HepG2 (cell line): ENCODE data around the gene CCDC126. TPM values are rescaled to one million over a fixed set of nuclear protein-coding genes. Genes with fewer than 3 reads are reported as not detected.

Source experiments
- AGO1 ChIP-seq: fragments of 200-400 bp; formaldehyde crosslinking; IDR thresholded peaks from 2 replicates; pipeline ENCODE4 v1.6.1; 2017; ENCODE audit warnings: mild to moderate bottlenecking, low read depth, low read length, moderate library complexity; ENCODE audit not compliant: poor library complexity, severe bottlenecking
- ATAD3A ChIP-seq: sonication (generic); formaldehyde crosslinking; IDR thresholded peaks from 2 replicates; pipeline ENCODE4 v1.4.0; 2020; ENCODE audit warnings: missing genetic modification reagents
- ATF7 ChIP-seq, 2 experiments: fragments of 450-650 bp in 1 of 2; sonication (generic) in 1 of 2; formaldehyde crosslinking in 1 of 2; IDR thresholded peaks; 2 replicates each; pipeline versions ENCODE4 v1.4.0 to v1.6.1; 2016 to 2020; ENCODE audit warnings: antibody characterized with exemption in 1 of 2, mild to moderate bottlenecking in 1 of 2, missing genetic modification reagents in 1 of 2
- BRD4 ChIP-seq: sonication (generic); formaldehyde crosslinking; IDR thresholded peaks from 2 replicates; pipeline ENCODE4 v1.4.0; 2020; ENCODE audit warnings: missing genetic modification reagents
- ETV5 ChIP-seq: IDR thresholded peaks from 2 replicates; pipeline ENCODE4 v1.6.1; 2018; ENCODE audit warnings: missing biosample characterization, missing genetic modification reagents, inconsistent platforms, borderline replicate concordance
- ETV6 ChIP-seq: sonication (generic); formaldehyde crosslinking; conservative IDR thresholded peaks from 2 replicates; pipeline ENCODE4 v1.4.0; 2020; ENCODE audit warnings: missing genetic modification reagents
- FOXA3 ChIP-seq: IDR thresholded peaks from 2 replicates; pipeline ENCODE4 v1.6.1; 2016; ENCODE audit warnings: missing genetic modification reagents, missing compliant biosample characterization
- GABPA ChIP-seq, 2 experiments: IDR thresholded peaks; 2 replicates each; pipeline ENCODE4 v1.6.1; 2011 to 2016; ENCODE audit warnings: low read depth in 2 of 2, low read length in 1 of 2, missing biosample characterization in 1 of 2, missing genetic modification characterization in 1 of 2
- KLF11 ChIP-seq: IDR thresholded peaks from 2 replicates; pipeline ENCODE4 v1.6.1; 2016; ENCODE audit warnings: missing compliant biosample characterization
- NFIB ChIP-seq: sonication (generic); formaldehyde crosslinking; IDR thresholded peaks from 2 replicates; pipeline ENCODE4 v1.9.0; 2021; ENCODE audit warnings: missing genetic modification reagents, mild to moderate bottlenecking, borderline replicate concordance
- ONECUT2 ChIP-seq: sonication (generic); formaldehyde crosslinking; IDR thresholded peaks from 2 replicates; pipeline ENCODE4 v1.4.0; 2020; ENCODE audit warnings: missing genetic modification reagents
- RFXANK ChIP-seq: IDR thresholded peaks from 2 replicates; pipeline ENCODE4 v1.6.1; 2016
- RXRB ChIP-seq: IDR thresholded peaks from 2 replicates; pipeline ENCODE4 v1.6.1; 2016; ENCODE audit warnings: borderline replicate concordance, missing genetic modification reagents, missing compliant biosample characterization
- SP1 ChIP-seq, 2 experiments: fragments of 450-650 bp in 1 of 2; sonication (generic) in 1 of 2; formaldehyde crosslinking in 1 of 2; IDR thresholded peaks; 2 replicates each; pipeline versions ENCODE4 v1.4.0 to v1.6.1; 2016 to 2020; ENCODE audit warnings: missing genetic modification reagents in 1 of 2
- TBL1XR1 ChIP-seq: fragments of 150-350 bp; IDR thresholded peaks from 2 replicates; pipeline ENCODE4 v1.6.1; 2014; ENCODE audit warnings: borderline replicate concordance, low read length; ENCODE audit not compliant: partially characterized antibody
- ZKSCAN5 ChIP-seq: sonication (generic); formaldehyde crosslinking; IDR thresholded peaks from 2 replicates; pipeline ENCODE4 v1.5.1; 2020; ENCODE audit warnings: mild to moderate bottlenecking, missing genetic modification reagents
- ZNF207 ChIP-seq: fragments of 450-650 bp; IDR thresholded peaks from 2 replicates; pipeline ENCODE4 v1.6.1; 2016; ENCODE audit warnings: antibody characterized with exemption, borderline replicate concordance
- ZNF333 ChIP-seq: sonication (generic); formaldehyde crosslinking; IDR thresholded peaks from 2 replicates; pipeline ENCODE4 v1.4.0; 2020; ENCODE audit warnings: mild to moderate bottlenecking, missing genetic modification reagents, borderline replicate concordance
- polyA plus RNA-seq, 8 experiments: library from polyadenylated mRNA; depleted of rRNA in 3 of 8; stranded (reverse) in 7 of 8; unstranded in 1 of 8; fragments of >200 nt; fragmentation: Illumina TruSeq in 4 of 8; extraction: Trizol in 4 of 8; gene quantifications; 2 replicates each; pipeline versions ENCODE4 v1.2.1 to v1.2.3, GENCODE V29; 2011 to 2016; ENCODE audit warnings: low read depth in 4 of 8, missing spikeins in 1 of 8, mixed read lengths in 1 of 8; ENCODE audit not compliant: insufficient read depth in 1 of 8
- total RNA-seq, 5 experiments: library from RNA; depleted of rRNA; stranded (reverse); fragments of >200 nt; fragmentation: Illumina TruSeq; extraction: Trizol; gene quantifications; 2 replicates each; pipeline ENCODE4 v1.2.3, GENCODE V29; 2016; ENCODE audit warnings: low read depth in 1 of 5
- TF ChIP-seq, protein P1 (sequence below): sonication (generic); formaldehyde crosslinking; IDR thresholded peaks from 2 replicates; pipeline ENCODE4 v1.8.1; 2023; ENCODE audit warnings: mild to moderate bottlenecking, missing genetic modification reagents
- TF ChIP-seq, protein P2 (sequence below): sonication (generic); formaldehyde crosslinking; IDR thresholded peaks from 2 replicates; pipeline ENCODE4 v1.5.0; 2020; ENCODE audit warnings: missing genetic modification reagents
- TF ChIP-seq, protein P3 (sequence below): sonication (generic); formaldehyde crosslinking; IDR thresholded peaks from 2 replicates; pipeline ENCODE4 v1.8.0; 2022; ENCODE audit warnings: mild to moderate bottlenecking, missing genetic modification reagents, moderate library complexity
- TF ChIP-seq, protein P4 (sequence below): sonication (generic); formaldehyde crosslinking; IDR thresholded peaks from 2 replicates; pipeline ENCODE4 v1.4.0; 2020; ENCODE audit warnings: mild to moderate bottlenecking, missing genetic modification reagents
- TF ChIP-seq, protein P5 (sequence below), 2 experiments: fragments of 450-650 bp in 1 of 2; sonication (generic) in 1 of 2; formaldehyde crosslinking; IDR thresholded peaks; 2 replicates each; pipeline versions ENCODE4 v1.5.0 to v1.8.0; 2020 to 2022; ENCODE audit warnings: mild to moderate bottlenecking in 1 of 2, missing genetic modification reagents in 1 of 2

Gene CCDC126
- total and polyA plus RNA-seq, 2 of the 13 experiments (the other 11 are each of a cell fraction or from before 2014, with no cell fraction given): 3.5 to 9.3 TPM

DNA sequence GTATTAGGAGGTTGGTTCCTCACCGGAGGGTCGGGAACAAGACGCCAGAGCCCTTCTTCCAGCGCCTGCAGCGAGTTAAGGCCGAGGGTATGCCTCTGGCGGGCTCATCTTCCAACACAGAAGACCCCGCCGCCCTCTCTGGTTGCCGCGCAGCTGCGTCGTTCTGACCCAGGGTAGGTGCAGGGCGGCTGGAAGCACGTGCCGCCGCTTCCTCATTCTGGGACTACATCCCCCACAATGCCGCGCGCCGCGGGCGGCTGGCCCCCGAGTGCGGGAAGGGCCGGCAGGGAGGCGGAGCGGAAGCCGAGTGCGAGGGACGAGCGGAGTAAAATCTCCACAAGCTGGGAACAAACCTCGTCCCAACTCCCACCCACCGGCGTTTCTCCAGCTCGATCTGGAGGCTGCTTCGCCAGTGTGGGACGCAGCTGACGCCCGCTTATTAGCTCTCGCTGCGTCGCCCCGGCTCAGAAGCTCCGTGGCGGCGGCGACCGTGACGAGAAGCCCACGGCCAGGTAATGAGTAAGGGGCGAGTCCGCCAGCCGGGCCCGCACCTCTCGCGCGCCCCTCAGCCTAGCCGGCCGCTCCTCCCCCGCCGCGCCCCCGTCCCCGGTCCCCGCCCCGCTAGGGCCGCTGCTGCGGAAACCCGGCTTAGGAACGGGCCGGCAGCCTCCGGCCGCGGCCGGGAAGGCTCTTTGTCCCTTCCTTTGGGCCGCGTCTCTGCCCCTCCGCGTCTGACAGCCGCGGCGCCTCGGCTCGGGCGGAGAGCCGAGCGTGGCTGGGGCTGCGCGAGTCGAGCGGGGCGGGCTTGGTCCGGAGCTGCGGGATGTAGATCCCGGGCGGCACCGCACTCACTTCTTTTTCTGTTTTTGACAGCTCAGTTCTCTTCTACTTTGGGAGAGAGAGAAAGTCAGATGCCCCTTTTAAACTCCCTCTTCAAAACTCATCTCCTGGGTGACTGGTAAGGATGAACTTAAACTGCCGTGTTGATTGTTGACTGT, at the start of gene CCDC126 (continued):
- TF ChIP-seq ETV5 (CRISPR knock-in tag): peak; percentile 79; the same call in 1 of the 2 replicates
- TF ChIP-seq, protein P1, sequence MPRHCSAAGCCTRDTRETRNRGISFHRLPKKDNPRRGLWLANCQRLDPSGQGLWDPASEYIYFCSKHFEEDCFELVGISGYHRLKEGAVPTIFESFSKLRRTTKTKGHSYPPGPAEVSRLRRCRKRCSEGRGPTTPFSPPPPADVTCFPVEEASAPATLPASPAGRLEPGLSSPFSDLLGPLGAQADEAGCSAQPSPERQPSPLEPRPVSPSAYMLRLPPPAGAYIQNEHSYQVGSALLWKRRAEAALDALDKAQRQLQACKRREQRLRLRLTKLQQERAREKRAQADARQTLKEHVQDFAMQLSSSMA (CRISPR knock-in tag): no peak
- TF ChIP-seq, protein P2, sequence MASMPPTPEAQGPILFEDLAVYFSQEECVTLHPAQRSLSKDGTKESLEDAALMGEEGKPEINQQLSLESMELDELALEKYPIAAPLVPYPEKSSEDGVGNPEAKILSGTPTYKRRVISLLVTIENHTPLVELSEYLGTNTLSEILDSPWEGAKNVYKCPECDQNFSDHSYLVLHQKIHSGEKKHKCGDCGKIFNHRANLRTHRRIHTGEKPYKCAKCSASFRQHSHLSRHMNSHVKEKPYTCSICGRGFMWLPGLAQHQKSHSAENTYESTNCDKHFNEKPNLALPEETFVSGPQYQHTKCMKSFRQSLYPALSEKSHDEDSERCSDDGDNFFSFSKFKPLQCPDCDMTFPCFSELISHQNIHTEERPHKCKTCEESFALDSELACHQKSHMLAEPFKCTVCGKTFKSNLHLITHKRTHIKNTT (CRISPR knock-in tag): no peak
- 0 out of 2 replicates have a peak, but pooled peaks have one; percentile 14 for TF ChIP-seq ONECUT2 (CRISPR knock-in tag)
- TF ChIP-seq, protein P3, sequence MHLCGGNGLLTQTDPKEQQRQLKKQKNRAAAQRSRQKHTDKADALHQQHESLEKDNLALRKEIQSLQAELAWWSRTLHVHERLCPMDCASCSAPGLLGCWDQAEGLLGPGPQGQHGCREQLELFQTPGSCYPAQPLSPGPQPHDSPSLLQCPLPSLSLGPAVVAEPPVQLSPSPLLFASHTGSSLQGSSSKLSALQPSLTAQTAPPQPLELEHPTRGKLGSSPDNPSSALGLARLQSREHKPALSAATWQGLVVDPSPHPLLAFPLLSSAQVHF: no peak
- no peak for TF ChIP-seq ATF7 (IDR thresholded peaks at IDR 0.05)
- no peak for TF ChIP-seq ATF7 (CRISPR knock-in tag; IDR thresholded peaks at IDR 0.05)
- TF ChIP-seq ETV6: peak; percentile 61
- peak; percentile 51; the same call in 1 of the 2 replicates for TF ChIP-seq FOXA3 (CRISPR knock-in tag)
- peak; percentile 51; the same call in 1 of the 2 replicates for TF ChIP-seq KLF11 (CRISPR knock-in tag)
- no peak for TF ChIP-seq TBL1XR1
- TF ChIP-seq NFIB (CRISPR knock-in tag): no peak
- TF ChIP-seq ZKSCAN5 (CRISPR knock-in tag): no peak
- TF ChIP-seq, protein P4, sequence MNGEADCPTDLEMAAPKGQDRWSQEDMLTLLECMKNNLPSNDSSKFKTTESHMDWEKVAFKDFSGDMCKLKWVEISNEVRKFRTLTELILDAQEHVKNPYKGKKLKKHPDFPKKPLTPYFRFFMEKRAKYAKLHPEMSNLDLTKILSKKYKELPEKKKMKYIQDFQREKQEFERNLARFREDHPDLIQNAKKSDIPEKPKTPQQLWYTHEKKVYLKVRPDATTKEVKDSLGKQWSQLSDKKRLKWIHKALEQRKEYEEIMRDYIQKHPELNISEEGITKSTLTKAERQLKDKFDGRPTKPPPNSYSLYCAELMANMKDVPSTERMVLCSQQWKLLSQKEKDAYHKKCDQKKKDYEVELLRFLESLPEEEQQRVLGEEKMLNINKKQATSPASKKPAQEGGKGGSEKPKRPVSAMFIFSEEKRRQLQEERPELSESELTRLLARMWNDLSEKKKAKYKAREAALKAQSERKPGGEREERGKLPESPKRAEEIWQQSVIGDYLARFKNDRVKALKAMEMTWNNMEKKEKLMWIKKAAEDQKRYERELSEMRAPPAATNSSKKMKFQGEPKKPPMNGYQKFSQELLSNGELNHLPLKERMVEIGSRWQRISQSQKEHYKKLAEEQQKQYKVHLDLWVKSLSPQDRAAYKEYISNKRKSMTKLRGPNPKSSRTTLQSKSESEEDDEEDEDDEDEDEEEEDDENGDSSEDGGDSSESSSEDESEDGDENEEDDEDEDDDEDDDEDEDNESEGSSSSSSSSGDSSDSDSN (CRISPR knock-in tag): peak; percentile 96
- peak; percentile 87; the same call in 1 of the 2 replicates for TF ChIP-seq ZNF333 (CRISPR knock-in tag)
- TF ChIP-seq RXRB (CRISPR knock-in tag): peak; percentile 63
- TF ChIP-seq ATAD3A (CRISPR knock-in tag): no peak
- TF ChIP-seq GABPA (IDR thresholded peaks at IDR 0.05; ENCODE audit: low read depth, low read length): peak; percentile 49
- TF ChIP-seq GABPA (CRISPR knock-in tag; IDR thresholded peaks at IDR 0.05; ENCODE audit: low read depth): peak; percentile 77
- TF ChIP-seq ZNF207: no peak
- no peak for TF ChIP-seq RFXANK
- no peak for TF ChIP-seq SP1 (IDR thresholded peaks at IDR 0.05)
- TF ChIP-seq SP1 (CRISPR knock-in tag; IDR thresholded peaks at IDR 0.05): peak; percentile 35; the same call in 1 of the 2 replicates
- no peak for TF ChIP-seq AGO1
- TF ChIP-seq, protein P5, sequence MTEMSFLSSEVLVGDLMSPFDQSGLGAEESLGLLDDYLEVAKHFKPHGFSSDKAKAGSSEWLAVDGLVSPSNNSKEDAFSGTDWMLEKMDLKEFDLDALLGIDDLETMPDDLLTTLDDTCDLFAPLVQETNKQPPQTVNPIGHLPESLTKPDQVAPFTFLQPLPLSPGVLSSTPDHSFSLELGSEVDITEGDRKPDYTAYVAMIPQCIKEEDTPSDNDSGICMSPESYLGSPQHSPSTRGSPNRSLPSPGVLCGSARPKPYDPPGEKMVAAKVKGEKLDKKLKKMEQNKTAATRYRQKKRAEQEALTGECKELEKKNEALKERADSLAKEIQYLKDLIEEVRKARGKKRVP (CRISPR knock-in tag; IDR thresholded peaks at IDR 0.05): no peak
- no peak; the same call in 1 of the 2 replicates for TF ChIP-seq BRD4 (CRISPR knock-in tag)
